NCI-H345 (cell line): ENCODE measurements around the gene RPIA.
A peak's percentile ranks its signal among the peaks of the same experiment; 100 is the strongest.

Experiments
- DNase-seq: peaks from one replicate; lab custom pipeline; 2025; lab: John Stamatoyannopoulos, UW

Gene RPIA

GRCh38 chr2:88686320-88686719 is 5.2 kb upstream of the RPIA start:
- no peak for DNase-seq

- DNase-seq = no peak
Observed at GRCh38 chr2:88687384-88687783, 4.1 kb upstream of the RPIA start.

GRCh38 chr2:88690591-88691338 is 708 bp upstream of the RPIA start:
- DNase-seq = peak; percentile 53

GRCh38 chr2:88692187-88692586 is 714 bp downstream of the RPIA start:
- peak; percentile 22 for DNase-seq

GRCh38 chr2:88693911-88694414 is 2.5 kb downstream of the RPIA start:
- no peak for DNase-seq

GRCh38 chr2:88696611-88697010 is 5.1 kb downstream of the RPIA start:
- no peak for DNase-seq

- DNase-seq = no peak
Observed at GRCh38 chr2:88697370-88698026, 6.0 kb downstream of the RPIA start.

GRCh38 chr2:88698027-88698413 is 6.5 kb downstream of the RPIA start:
- DNase-seq = no peak

- DNase-seq = no peak
Observed at GRCh38 chr2:88698498-88699233, 7.2 kb downstream of the RPIA start.

- DNase-seq = no peak
Observed at GRCh38 chr2:88707003-88707402, 15.5 kb downstream of the RPIA start.

- DNase-seq = no peak
Observed at GRCh38 chr2:88709181-88709631, 17.7 kb downstream of the RPIA start.

- no peak for DNase-seq
Observed at GRCh38 chr2:88711289-88711688, 19.8 kb downstream of the RPIA start.

- no peak for DNase-seq
Observed at GRCh38 chr2:88711897-88712296, 20.4 kb downstream of the RPIA start.

GRCh38 chr2:88713408-88713807 is 21.9 kb downstream of the RPIA start:
- no peak for DNase-seq

GRCh38 chr2:88714667-88715066 is 23.2 kb downstream of the RPIA start:
- no peak for DNase-seq

GRCh38 chr2:88720399-88720798 is 28.9 kb downstream of the RPIA start:
- no peak for DNase-seq

GRCh38 chr2:88721268-88721667 is 29.8 kb downstream of the RPIA start:
- no peak for DNase-seq

- no peak for DNase-seq
Observed at GRCh38 chr2:88724643-88725332, 33.3 kb downstream of the RPIA start.

GRCh38 chr2:88729061-88729745 is 37.7 kb downstream of the RPIA start:
- DNase-seq = no peak

- no peak for DNase-seq
Observed at GRCh38 chr2:88733155-88733902, 41.9 kb downstream of the RPIA start.

GRCh38 chr2:88735133-88735532 is 43.7 kb downstream of the RPIA start:
- DNase-seq = no peak
